ENCODE measurements around the gene CRX. TPM values are rescaled to one million over a fixed set of nuclear protein-coding genes. Genes with fewer than 3 reads are reported as not detected.

Gene CRX
- total RNA-seq, 4 donors from 2014 or later: not detected

- no peaks in the 10 kb centered on the region for H3K9me3 ChIP-seq
- no peaks in the 10 kb centered on the region for H3K36me3 ChIP-seq
- no peak for TF ChIP-seq CTCF (IDR thresholded peaks at IDR 0.05)
- no peak for TF ChIP-seq POLR2A (IDR thresholded peaks at IDR 0.05)
- no peak overlapping the region for H3K27ac ChIP-seq
- intact Hi-C loops (cut with DNase I; ENCODE audit: low total_unique reads): no loop called here
- no peak for DNase-seq
- no peaks in the 10 kb centered on the region for H3K4me1 ChIP-seq
- H3K27me3 ChIP-seq: no peaks in the 10 kb centered on the region
- H3K4me3 ChIP-seq: no peak overlapping the region
Observed at GRCh38 chr19:47885067-47885463, 63.3 kb downstream of the CRX start.

GRCh38 chr19:47886010-47886559 lies 64.3 kb downstream of the CRX start, which contains the start of gene SULT2A1:
SULT2A1 (minus strand) TSS chr19:47886315; CDS start chr19:47886257, 58 bp downstream.
- intact Hi-C loops (cut with DNase I; ENCODE audit: low total_unique reads): no loop called here
- Histone ChIP-seq H3K27me3 (no peaks in the 10 kb centered on the region), H3K27ac (no peak within 1 kb of the TSS), H3K9me3 (no peaks in the 10 kb centered on the region), H3K4me3 (no peak within 1 kb of the TSS), H3K4me1 (no peaks in the 10 kb centered on the region), H3K36me3 (no peaks in the 10 kb centered on the region)
- TF ChIP-seq POLR2A (IDR thresholded peaks at IDR 0.05): no peak
- no peak for TF ChIP-seq CTCF (IDR thresholded peaks at IDR 0.05)
- no peak for DNase-seq

GRCh38 chr19:47890865-47891621 lies 69.3 kb downstream of the CRX start:
- Histone ChIP-seq H3K27ac (peak overlapping the region; percentile 21 to 63), H3K4me1 (no peaks in the 10 kb centered on the region), H3K9me3 (no peaks in the 10 kb centered on the region), H3K36me3 (no peaks in the 10 kb centered on the region), H3K4me3 (no peak overlapping the region), H3K27me3 (no peaks in the 10 kb centered on the region)
- no peak for DNase-seq
- no peak for TF ChIP-seq CTCF (IDR thresholded peaks at IDR 0.05)
- no peak for TF ChIP-seq POLR2A (IDR thresholded peaks at IDR 0.05)
- intact Hi-C loops (cut with DNase I; ENCODE audit: low total_unique reads): no loop called here

- TF ChIP-seq POLR2A (IDR thresholded peaks at IDR 0.05) (no peak), CTCF (IDR thresholded peaks at IDR 0.05) (no peak)
- H3K9me3 ChIP-seq: no peaks in the 10 kb centered on the region
- H3K4me1 ChIP-seq: no peaks in the 10 kb centered on the region
- H3K27ac ChIP-seq: peak overlapping the region; percentile 21 to 63
- H3K4me3 ChIP-seq: no peak overlapping the region
- H3K36me3 ChIP-seq: no peaks in the 10 kb centered on the region
- intact Hi-C loops (cut with DNase I; ENCODE audit: low total_unique reads): no loop called here
- no peak for DNase-seq
- H3K27me3 ChIP-seq: no peaks in the 10 kb centered on the region
Observed at GRCh38 chr19:47891622-47891922, 69.8 kb downstream of the CRX start.

- Histone ChIP-seq H3K27ac (peak overlapping the region; percentile 21 to 63), H3K4me3 (no peak overlapping the region), H3K9me3 (no peaks in the 10 kb centered on the region), H3K27me3 (no peaks in the 10 kb centered on the region), H3K36me3 (no peaks in the 10 kb centered on the region), H3K4me1 (no peaks in the 10 kb centered on the region)
- TF ChIP-seq POLR2A (IDR thresholded peaks at IDR 0.05): no peak
- DNase-seq: peak in 1 of 2 donors; percentile 46
- intact Hi-C loops (cut with DNase I; ENCODE audit: low total_unique reads): no loop called here
Observed at GRCh38 chr19:47891923-47892666, 70.4 kb downstream of the CRX start.

Small RNA genes lying within 50 kb of the gene (small RNA-seq; reads per million reads assigned to genes)
- gene AC008745.1: not detected

Other genes with a start within 250 kb of the CRX start
- gene ZNF541, start 248.8 kb upstream of the CRX start, total RNA-seq: 1 to 10 TPM in 1 of 4 donors, under 1 TPM in 1, not detected in 2; 0.90 to 1.2 TPM
- 10 to 100 TPM in 3 of 4 donors, 1 to 10 TPM in 1; 2.0 to 28.1 (median 20.5) TPM for gene BICRA, start 212.8 kb upstream of the CRX start, total RNA-seq
- gene EHD2, start 108.5 kb upstream of the CRX start, total RNA-seq: 100 to 1,000 TPM in 1 of 4 donors, 10 to 100 TPM in 3; 72.0 to 198 (median 82.9) TPM
- 100 to 1,000 TPM; 116 to 555 (median 444) TPM for gene NOP53, start 76.4 kb upstream of the CRX start, total RNA-seq
- gene SELENOW, start 43.2 kb upstream of the CRX start, total RNA-seq: 1,000 to 10,000 TPM in 1 of 4 donors, 100 to 1,000 TPM in 3; 173 to 1,323 (median 512) TPM
- not detected for gene TPRX1, start 17.4 kb upstream of the CRX start, total RNA-seq
- gene TPRX2, start 37.3 kb downstream of the CRX start, total RNA-seq: not detected
- gene SULT2A1, start 64.4 kb downstream of the CRX start, total RNA-seq: not detected
- gene BSPH1, start 170.2 kb downstream of the CRX start, total RNA-seq: not detected
- gene ELSPBP1, start 172.7 kb downstream of the CRX start, total RNA-seq: not detected
- not detected for gene CABP5, start 222.1 kb downstream of the CRX start, total RNA-seq

Measured in uterus (tissue), 4 donors.